Tibial artery (tissue), 4 donors: Measurements from ENCODE around the gene TRAPPC5.

Experiments
- DNase-seq, 2 donors: peaks; one replicate each; pipeline ENCODE4 v3.0.0-alpha.2; 2019
- H3K27ac ChIP-seq, 2 donors: fragments of 200-600 bp; sonication (generic) in 1 of 2; 1 replicate in 1 of 2; 2 replicates in 1 of 2; pipeline ENCODE4 v1.5.1; 2018 to 2019; ENCODE audit warnings: mild to moderate bottlenecking in 1 of 2
- H3K27me3 ChIP-seq, 2 donors: fragments of 200-600 bp; sonication (generic) in 1 of 2; one replicate each; pipeline versions ENCODE4 v1.5.1 to v1.6.0; 2016 to 2019
- H3K36me3 ChIP-seq, 3 donors: fragments of 200-600 bp; sonication (generic) in 2 of 3; one replicate each; pipeline ENCODE4 v1.5.1; 2016 to 2019; ENCODE audit warnings: mild to moderate bottlenecking in 2 of 3
- H3K4me1 ChIP-seq, 4 donors: fragments of 200-600 bp; sonication (generic) in 2 of 4; 1 replicate in 3 of 4; 2 replicates in 1 of 4; pipeline ENCODE4 v1.5.1; 2016 to 2019
- H3K4me3 ChIP-seq, 2 donors: fragments of 200-600 bp; sonication (generic) in 1 of 2; 1 replicate in 1 of 2; 2 replicates in 1 of 2; pipeline ENCODE4 v1.5.1; 2018 to 2019; ENCODE audit warnings: mild to moderate bottlenecking in 2 of 2
- H3K9me3 ChIP-seq, 3 donors: fragments of 200-600 bp; sonication (generic) in 1 of 3; one replicate each; pipeline ENCODE4 v1.5.1; 2016 to 2019
- intact Hi-C: fragments of 100-400 bp; cut with DNase I; formaldehyde crosslinking; loops from one replicate; pipeline ENCODE4 v1.15.0; 2023; ENCODE audit warnings: low total_unique reads
- TF ChIP-seq, protein P1 (sequence below), 2 experiments: fragments of 200-600 bp in 1 of 2; fragments of 450-650 bp in 1 of 2; IDR thresholded peaks; one replicate each; pipeline ENCODE4 v1.5.1; 2017 to 2019; ENCODE audit warnings: antibody characterized with exemption in 2 of 2, mild to moderate bottlenecking in 1 of 2, moderate library complexity in 1 of 2

TRAPPC5 gene

GRCh38 chr19:7685546-7686445 lies 5.2 kb downstream of the TRAPPC5 start:
- no peak for DNase-seq
- Histone ChIP-seq H3K4me1 (peaks cover 0 to 17% (median 8%) of the 10 kb centered on the region in 4 donors), H3K4me3 (no peak overlapping the region), H3K36me3 (peaks cover 20 to 29% (median 24%) of the 10 kb centered on the region in 3 donors), H3K27ac (no peak overlapping the region), H3K9me3 (no peaks in the 10 kb centered on the region), H3K27me3 (peaks cover 0 to 17% of the 10 kb centered on the region in 2 donors)
- TF ChIP-seq, protein P1, sequence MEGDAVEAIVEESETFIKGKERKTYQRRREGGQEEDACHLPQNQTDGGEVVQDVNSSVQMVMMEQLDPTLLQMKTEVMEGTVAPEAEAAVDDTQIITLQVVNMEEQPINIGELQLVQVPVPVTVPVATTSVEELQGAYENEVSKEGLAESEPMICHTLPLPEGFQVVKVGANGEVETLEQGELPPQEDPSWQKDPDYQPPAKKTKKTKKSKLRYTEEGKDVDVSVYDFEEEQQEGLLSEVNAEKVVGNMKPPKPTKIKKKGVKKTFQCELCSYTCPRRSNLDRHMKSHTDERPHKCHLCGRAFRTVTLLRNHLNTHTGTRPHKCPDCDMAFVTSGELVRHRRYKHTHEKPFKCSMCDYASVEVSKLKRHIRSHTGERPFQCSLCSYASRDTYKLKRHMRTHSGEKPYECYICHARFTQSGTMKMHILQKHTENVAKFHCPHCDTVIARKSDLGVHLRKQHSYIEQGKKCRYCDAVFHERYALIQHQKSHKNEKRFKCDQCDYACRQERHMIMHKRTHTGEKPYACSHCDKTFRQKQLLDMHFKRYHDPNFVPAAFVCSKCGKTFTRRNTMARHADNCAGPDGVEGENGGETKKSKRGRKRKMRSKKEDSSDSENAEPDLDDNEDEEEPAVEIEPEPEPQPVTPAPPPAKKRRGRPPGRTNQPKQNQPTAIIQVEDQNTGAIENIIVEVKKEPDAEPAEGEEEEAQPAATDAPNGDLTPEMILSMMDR (IDR thresholded peaks at IDR 0.05): no peak
- intact Hi-C loops: loop anchor here (10.0 kb wide), 1 partner anchor 121 kb away; no protein-coding TSS in a partner anchor

GRCh38 chr19:7687177-7687576 lies 6.5 kb downstream of the TRAPPC5 start:
- DNase-seq: no peak
- Histone ChIP-seq H3K4me1 (peaks cover 0 to 6% (median 2%) of the 10 kb centered on the region in 4 donors), H3K36me3 (peaks cover 20 to 28% (median 23%) of the 10 kb centered on the region in 3 donors), H3K4me3 (no peak overlapping the region), H3K27ac (no peak overlapping the region), H3K27me3 (peaks cover 0 to 17% of the 10 kb centered on the region in 2 donors), H3K9me3 (no peaks in the 10 kb centered on the region)
- intact Hi-C loops: loop anchor here (10.0 kb wide), 1 partner anchor 122 kb away; no protein-coding TSS in a partner anchor
- TF ChIP-seq, protein P1 (IDR thresholded peaks at IDR 0.05): no peak

- Histone ChIP-seq H3K36me3 (peaks cover 3 to 12% (median 8%) of the 10 kb centered on the region in 3 donors), H3K27me3 (peaks cover 0 to 17% of the 10 kb centered on the region in 2 donors), H3K4me3 (no peak overlapping the region), H3K4me1 (no peaks in the 10 kb centered on the region), H3K9me3 (no peaks in the 10 kb centered on the region), H3K27ac (no peak overlapping the region)
- intact Hi-C loops: loop anchor here (10.0 kb wide), 1 partner anchor 124 kb away; no protein-coding TSS in a partner anchor
- TF ChIP-seq, protein P1 (IDR thresholded peaks at IDR 0.05): no peak
- no peak for DNase-seq
Observed at GRCh38 chr19:7689165-7689564, 8.5 kb downstream of the TRAPPC5 start.

GRCh38 chr19:7690779-7691258 lies 10.2 kb downstream of the TRAPPC5 start:
- intact Hi-C loops: no loop called here

GRCh38 chr19:7691497-7691896 lies 10.9 kb downstream of the TRAPPC5 start:
- no peak overlapping the region for H3K4me3 ChIP-seq
- no peaks in the 10 kb centered on the region for H3K36me3 ChIP-seq
- H3K4me1 ChIP-seq: no peaks in the 10 kb centered on the region
- H3K27me3 ChIP-seq: peaks cover 0 to 23% of the 10 kb centered on the region in 2 donors
- TF ChIP-seq, protein P1 (IDR thresholded peaks at IDR 0.05): no peak
- intact Hi-C loops: no loop called here
- no peak overlapping the region for H3K27ac ChIP-seq
- no peaks in the 10 kb centered on the region for H3K9me3 ChIP-seq
- no peak for DNase-seq

More at GRCh38 chr19:7690779-7691258, 10.2 kb downstream of the TRAPPC5 start:
- no peaks in the 10 kb centered on the region for H3K4me1 ChIP-seq
- no peak overlapping the region for H3K4me3 ChIP-seq
- no peak for DNase-seq
- TF ChIP-seq, protein P1 (IDR thresholded peaks at IDR 0.05): no peak
- no peak overlapping the region for H3K27ac ChIP-seq
- H3K27me3 ChIP-seq: peaks cover 0 to 23% of the 10 kb centered on the region in 2 donors
- no peaks in the 10 kb centered on the region for H3K9me3 ChIP-seq
- no peaks in the 10 kb centered on the region for H3K36me3 ChIP-seq
